ENCODE results near the gene BMP6.

GRCh38 chr6:7900621-7901020, 174.7 kb downstream of the BMP6 start:
- TF ChIP-seq ZBTB33 (IDR thresholded peaks at IDR 0.05) (no peak), SIN3A (IDR thresholded peaks at IDR 0.05; ENCODE audit: low read depth, low read length) (no peak), MXI1 (IDR thresholded peaks at IDR 0.05; ENCODE audit: low read depth, low read length) (no peak), RCOR1 (conservative IDR thresholded peaks at IDR 0.05; ENCODE audit: low read depth, low read length) (no peak), JUNB (IDR thresholded peaks at IDR 0.05) (no peak), CEBPB (IDR thresholded peaks at IDR 0.05; ENCODE audit: borderline replicate concordance in 1 of 2, low read depth in 2 of 2, low read length in 2 of 2) (no peak), POLR2AphosphoS5 (IDR thresholded peaks at IDR 0.05; ENCODE audit: low read length) (no peak; the same call in 1 of the 2 replicates), NRF1 (conservative IDR thresholded peaks at IDR 0.05; ENCODE audit: low read depth, low read length) (no peak), BMI1 (IDR thresholded peaks at IDR 0.05; ENCODE audit: borderline replicate concordance) (no peak)
- TF ChIP-seq, protein P1, sequence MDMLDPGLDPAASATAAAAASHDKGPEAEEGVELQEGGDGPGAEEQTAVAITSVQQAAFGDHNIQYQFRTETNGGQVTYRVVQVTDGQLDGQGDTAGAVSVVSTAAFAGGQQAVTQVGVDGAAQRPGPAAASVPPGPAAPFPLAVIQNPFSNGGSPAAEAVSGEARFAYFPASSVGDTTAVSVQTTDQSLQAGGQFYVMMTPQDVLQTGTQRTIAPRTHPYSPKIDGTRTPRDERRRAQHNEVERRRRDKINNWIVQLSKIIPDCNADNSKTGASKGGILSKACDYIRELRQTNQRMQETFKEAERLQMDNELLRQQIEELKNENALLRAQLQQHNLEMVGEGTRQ (IDR thresholded peaks at IDR 0.05; ENCODE audit: borderline replicate concordance, low read depth, low read length) = no peak
